Measurements from ENCODE around the gene RASGEF1C. TPM values are rescaled to one million over a fixed set of nuclear protein-coding genes. Genes with fewer than 3 reads are reported as not detected.

RASGEF1C gene
- total RNA-seq, 1 donor from 2014 or later = 4.8 TPM

DNA sequence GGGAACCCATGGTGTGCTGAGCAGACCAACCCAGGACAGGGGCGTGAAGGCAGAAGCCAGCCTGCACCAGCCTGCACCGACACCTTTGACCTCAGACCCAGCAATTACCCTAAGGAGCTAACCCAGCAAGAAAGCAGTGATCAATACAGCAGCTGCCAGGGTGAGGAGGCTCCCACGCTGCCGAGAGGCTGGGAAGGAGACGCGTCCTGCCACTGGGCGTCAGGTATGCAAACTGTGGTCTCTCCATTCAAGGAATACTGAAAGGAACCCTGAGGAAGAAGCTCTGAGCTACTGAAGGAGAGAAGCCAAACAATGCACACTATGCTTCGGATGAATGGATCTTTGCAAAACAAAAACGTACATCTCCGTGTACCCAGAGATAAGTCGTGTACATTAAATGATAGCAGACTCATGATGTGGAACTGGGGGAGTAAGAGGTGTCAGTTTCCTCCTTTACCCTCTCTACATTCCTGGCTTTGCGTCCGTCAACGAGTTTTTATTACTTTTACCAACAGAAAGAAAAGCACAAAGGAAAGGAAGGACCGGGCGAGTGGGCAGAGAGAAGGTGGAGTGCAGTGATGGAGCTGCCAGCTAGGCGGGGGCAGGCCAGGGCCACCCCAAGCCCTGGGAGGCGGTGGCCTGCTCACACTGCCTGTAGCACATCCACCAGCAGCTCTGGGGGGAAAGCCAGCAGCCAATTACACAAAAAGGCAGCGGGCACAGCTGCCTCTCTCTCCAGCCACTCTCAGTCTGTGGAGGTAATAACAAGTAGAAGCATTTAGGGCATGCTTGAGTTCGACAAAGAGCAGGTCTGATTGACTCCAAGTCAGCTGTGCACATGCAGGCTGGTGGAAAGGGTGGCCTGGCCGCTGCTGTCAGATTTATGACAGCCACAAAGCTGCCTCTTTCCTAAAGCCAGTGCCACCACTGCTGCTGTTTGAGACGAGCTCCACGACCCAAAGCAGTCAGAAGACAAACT lies 29.3 kb downstream of the RASGEF1C start:
- DNase-seq = peak; percentile 51

DNA sequence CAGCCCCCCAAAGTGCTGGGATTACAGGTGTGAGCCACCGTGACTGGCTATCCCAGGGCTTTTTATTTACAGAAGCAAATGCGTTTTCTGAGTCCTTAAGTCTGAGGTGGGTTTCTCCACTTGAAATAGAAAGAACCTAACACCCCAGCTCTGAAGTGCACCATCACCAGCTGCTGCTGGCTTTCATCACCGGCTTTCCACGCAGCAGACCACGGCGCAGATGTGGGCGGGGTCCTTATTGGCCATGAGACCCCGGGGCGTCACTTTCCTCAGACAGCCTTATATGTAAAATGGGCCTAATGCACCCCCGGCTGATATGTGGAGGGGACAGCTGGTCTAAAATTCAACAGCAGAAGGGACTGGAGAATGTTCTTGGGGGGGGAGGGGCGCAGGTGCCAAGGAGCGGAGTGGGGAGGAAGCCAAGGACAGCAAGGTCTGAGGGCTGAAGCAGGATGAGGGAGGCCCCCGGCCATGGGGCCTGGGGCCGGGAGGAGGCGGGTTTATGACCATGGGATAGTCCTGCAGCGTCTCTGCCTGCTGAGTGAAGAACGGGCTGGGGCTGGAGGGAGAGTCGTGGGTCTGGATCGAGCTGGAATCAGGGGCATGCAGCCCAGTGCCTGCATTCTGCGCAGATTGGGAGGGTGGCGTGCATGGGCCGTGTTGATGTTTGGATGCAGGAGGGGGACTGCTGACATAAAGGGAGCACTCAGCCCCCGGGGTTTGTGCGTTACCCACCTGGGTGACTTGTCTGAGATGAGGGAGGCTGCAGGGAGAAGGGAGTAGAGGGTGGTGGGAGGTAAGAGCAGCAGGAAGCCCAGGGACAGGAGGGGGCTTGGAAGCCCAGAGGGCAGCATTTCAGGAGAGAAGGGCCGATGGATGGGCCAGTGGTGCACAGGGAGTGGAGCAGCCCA lies 30.2 kb downstream of the RASGEF1C start:
- peak; percentile 67 for DNase-seq

DNA sequence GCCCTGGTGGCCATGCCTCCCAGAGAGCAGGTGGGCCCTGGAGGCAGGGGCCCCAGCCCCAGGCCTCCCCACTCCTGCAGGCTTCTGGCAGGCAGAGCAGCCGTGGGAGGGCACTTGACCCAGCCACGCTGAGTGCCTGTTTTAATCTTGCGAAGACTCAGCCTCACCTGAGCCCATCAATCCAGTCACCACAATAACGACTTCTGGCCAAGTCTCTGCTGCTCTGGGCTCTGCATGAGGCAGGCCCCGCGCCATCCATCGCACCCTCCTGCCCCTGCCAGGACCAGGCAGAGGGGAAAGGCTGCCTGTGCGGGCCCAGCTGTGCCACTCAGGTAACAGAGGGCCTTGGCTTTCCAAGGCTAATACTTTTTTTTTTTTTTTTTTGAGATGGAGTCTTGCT lies 32.8 kb downstream of the RASGEF1C start:
- no peak for DNase-seq

DNA sequence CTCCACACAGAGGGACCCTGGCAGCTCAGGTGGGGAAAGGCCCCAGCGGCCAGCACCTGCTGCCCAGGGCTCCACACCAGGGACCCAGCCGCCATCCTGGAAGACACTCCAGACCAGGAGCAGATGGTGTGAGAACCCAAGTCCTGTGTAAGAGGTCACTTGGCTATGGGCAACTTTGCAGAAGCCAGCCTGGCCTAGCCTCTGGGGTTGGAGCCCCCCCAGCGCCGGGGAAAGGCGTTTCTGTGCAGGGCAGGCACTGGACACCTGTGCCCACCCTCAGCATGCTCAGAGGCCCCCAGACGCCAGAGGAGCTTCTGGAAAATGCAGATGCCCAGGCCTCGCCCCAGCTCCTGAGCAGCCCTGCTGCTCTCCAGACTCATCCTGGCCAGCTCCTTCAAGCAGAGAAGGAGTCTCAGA lies 34.0 kb downstream of the RASGEF1C start:
- no peak for DNase-seq

DNA sequence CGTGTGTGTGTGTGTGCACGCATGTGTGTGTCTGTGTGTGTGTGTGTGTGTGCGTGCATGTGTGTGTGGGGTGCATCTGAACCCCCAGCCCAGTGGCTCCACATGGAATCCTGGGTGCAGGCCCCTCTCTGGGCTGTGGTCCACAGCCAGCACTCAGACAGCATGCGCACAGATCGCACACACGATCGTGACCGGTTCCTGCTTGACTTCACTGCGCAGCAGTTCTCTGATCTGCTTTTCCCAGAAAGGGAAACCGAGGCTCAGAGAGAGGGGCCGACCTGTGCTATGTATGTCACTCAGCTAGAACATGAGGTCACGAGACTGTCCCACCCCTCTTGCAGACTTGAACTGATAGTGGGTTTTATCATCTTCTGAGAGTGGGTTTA lies 34.4 kb downstream of the RASGEF1C start:
- DNase-seq = no peak

DNA sequence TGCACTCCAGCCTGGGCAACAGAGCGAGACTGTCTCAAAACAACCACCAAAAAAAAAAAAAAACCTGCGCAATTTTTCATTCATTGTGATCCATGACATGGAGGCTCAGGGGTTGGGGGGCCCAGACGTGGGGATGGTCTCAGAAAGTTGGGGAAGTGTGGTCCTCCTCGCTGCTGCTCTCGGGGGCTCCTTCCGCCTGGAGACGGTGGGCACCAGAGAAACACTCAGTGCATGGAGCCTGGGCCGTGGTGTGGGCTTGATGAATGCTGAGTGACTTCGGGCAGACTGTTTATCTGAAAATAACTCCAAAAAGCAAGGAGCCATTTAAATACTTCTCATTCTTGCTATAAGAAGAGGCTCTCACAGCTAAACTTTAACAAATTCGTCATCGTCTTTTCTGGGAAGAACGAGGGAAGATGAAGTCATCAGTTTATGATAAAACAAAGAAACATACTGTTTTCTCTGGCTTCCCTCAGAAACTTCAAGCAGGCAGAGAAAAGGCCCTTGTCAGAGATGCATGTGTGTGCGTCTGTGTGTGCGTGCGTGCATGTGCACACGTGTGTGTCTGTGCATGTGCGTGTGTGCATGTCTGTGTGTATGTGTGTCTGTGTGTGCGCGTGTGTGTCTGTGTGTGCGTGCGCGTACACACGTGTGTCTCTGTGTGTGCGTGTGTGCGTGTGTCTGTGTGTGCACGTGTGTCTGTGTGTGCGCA lies 35.0 kb downstream of the RASGEF1C start:
- peak; percentile 73 for DNase-seq

DNA sequence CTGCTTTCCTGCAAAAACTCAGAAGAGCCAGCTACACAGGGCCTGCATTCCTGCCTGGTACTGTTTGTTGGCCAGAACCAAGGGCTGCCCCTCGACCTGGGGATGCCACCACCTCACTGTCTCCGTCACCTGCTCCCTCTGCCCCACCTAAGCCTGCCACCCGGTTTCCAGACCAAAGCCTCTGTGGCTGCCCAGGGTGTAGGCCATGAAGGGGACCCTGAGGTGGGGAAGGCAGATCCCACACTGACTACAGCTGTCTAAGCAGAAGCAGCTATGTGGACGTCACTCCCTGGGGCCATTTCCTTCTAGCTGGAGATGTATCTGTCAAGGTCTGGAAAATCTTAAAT lies 35.8 kb downstream of the RASGEF1C start:
- no peak for DNase-seq

DNA sequence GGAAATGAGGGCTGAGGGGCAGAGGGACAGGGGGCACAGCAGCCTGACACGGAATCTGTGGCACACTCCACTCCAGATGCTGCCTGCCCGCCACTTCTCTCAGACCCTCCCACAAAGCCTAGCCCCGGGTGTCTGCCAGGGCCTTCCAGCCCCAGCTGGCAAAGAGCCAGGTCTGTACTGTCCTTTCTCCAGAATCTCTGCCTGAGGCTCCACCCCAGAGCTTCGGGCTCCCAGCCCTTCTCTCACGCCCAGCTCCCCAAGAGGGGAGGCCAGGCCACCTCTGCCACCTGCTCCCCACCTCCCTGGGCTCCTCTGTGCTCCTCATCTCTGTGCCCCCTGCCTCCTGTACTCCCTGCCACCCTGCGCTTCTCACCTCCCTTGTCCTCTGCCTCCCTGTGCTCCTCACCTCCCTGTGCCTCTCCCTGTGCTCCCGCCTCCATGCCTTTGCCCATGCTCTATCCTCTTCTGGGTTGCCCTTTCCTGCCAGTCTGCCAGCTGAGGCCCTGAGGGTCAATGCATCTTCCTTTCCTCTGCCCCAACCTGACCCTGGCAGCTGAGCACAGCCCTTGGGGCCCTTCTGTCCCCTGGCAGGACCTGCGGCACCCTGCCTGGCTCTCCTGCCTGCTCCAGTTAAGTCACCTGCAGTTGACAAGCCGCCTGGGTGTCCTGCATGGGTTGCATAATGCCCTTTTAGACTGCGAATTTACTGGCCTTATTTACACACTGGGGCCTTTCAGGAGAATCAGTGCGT lies 36.4 kb downstream of the RASGEF1C start:
- peak; percentile 86 for DNase-seq

DNA sequence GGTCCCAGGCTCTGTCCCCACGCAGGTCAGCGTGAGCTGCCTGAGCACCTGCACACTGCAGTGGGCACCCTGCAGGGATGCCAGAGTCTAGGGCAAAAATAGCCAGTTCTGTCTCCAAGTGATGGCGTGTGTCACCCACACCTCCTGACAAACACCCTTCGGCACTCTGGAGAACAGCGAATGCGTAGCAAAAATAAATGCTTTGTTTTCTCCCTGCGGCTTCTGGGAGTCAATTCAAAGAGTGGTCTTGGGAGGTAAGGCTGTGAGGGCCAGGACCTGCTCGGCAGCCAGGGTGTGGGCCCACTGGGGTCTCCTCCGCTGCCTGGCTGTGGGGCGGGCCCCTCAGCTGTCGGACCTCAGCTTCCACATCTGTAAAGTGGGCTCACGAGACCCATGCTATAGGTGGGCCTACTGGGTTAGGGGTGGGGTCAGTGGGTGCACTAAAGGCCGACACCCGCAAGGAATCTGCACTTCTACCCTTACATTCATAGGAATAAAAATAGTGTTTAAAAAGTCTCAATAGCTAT lies 37.4 kb downstream of the RASGEF1C start:
- DNase-seq = no peak

DNA sequence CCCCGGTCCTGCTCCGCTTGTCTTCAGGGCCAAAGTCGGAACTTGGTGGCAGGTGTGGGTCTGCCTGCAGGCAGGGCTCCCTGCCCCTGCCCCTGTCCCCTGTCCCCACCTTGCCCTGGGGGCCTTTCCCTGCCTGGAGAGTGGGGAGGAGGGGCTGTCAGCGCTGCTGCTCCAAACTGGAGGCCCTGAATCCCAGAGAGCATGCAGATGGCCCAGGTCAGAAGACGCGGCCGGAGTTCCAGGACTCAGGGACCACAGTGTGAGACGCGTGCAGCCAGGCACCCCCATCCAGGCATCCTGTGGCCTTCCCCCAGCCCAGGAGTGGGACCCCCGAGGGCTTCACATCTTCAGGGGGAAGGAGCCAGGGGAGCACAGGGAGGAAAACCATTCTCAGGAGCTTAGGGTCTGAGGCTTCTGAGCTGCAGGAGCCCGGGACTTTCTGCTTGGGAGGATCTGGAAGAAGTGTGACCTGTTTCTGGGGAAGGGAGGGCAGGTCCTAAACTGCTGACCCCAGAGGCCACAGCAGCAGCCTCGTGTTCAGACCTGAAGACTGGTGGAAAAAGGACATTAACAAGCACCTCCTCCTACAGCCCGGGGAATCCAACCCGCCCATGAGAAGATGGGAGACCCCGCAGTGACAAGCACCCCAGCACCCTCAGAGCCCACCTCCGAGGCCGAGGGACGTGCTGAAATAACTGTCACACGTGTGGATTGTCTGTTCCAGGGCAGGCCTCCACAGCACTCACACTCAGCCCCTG lies 38.0 kb downstream of the RASGEF1C start:
- no peak for DNase-seq

DNA sequence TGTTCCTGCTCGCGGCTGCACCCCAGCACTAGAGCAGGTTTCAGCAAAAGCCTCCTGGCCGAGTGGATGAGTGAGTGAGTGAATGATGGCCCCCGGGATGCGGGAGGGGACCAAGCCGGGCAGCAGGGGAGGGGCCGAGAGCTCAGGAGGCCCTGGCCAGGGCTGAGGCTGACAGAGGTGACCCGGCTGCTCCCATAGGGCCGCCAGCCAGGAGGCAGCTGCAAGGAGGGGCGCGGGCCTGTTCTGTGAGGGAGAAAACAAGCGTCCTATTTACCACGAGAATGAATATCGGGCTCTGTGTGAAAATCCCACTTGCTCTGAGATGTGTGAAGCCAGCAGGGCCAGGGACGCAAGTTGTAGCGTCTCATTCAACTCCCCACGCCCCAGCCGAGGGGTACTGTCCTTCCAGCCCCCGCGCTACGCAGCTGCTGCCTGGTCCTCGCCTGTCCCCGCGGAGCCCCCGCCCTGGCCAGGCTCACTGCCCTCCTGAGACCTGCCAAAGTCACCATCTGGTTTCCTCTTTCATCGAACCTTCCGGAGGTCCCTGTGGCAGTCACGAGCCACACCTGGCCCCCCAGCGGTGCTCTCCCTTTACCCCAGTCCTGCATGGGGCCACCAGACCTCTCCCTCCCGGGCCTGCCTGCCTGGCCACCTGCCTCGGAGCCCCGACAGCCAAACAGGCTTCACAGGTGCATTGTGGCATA lies 38.8 kb downstream of the RASGEF1C start:
- peak; percentile 85 for DNase-seq

DNA sequence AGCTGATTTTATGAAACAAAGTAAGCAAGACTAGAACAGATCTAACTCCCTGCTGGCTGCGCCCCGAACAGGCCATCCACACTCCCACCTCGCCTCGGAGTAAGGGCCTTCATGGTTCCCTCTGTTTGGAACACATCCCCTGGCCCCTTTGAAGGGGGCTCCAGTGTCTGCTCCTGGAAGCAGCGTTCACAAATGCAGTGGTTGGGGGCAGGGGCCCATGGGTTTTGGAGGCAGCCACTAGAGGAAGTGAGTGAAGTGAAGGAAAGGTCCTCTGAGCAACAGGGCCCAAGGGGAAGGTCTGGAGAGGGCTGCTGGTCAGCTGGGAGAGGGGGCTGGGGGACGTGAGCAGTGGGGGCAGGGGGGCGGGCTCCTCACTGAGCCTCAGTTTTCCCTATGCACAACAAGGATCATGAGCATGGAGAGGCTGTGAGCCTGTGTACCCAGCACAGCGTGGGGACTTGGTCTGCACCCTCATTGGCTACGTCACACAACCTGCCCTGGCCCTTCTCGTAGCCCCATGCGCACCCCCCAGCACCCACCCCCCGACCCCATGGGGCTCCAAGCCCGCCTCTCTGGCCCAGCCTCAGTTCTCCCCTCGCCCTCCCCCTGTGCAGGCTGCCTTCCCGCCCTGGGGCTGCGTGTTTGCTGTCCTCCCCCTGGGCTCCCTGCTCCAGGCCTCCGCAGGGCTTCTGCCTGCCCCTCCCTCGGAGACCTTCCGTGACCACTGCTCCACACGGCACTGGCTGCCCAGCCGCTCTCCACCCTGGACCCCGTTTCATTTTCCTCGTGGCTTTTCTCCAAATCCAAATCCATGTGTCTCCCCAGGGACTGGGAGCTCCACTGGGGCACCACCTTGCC lies 39.5 kb downstream of the RASGEF1C start:
- DNase-seq = no peak

DNA sequence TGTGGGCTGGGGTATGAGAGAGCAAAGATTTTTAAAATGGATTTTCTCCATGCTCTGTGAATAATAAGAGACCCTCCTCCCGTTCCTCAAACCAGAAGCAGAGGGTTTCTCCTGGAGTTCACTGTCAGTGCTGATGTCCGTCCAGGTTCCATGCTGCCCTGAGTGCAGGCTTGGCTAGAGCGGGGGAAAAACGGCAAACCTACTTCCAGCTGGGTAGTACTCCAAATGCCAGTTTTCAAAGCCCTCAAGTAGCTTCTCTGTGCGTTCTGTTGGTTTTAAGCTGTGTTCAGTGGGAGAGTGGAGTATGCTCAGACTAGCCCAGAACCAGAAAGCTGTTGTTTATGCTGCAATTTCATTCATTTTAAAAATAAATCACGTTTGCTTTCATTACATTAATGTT lies 40.3 kb downstream of the RASGEF1C start:
- no peak for DNase-seq

DNA sequence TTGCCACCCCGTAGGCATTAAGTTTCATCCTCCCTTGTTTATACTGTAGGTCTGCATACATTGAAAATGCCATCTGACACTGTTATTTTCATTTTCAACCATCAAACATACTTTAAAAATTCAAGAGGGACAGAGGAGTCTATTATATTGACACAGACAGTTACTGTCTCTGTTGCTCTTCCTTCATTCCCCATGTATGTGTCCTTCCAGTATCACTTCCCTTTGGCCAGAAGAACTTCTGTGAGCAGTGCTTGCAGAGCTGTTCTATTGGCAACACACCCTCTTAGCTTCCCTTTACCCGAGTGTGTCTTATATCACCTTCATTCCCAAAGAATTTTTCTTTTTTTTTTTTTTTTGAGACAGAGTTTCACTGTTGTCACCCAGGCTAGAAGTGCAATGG lies 42.8 kb downstream of the RASGEF1C start:
- DNase-seq = no peak

DNA sequence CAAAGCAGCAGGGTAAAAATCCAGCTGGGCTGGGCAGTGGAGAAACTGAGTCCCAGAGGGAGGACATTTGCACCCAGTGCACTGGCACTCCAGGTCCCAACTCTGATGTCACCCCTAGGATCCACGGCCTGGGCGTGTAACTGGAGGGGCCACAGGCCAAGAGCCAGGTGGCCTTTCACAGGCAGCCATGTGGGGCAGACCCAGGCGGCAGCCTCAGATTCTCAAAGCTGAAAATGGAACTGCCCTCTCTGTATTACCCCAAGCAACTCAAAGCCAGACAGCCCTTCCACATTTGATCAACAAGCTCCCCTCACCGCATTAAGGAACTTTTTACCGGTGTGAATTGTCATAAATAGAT lies 46.7 kb downstream of the RASGEF1C start:
- DNase-seq = no peak

DNA sequence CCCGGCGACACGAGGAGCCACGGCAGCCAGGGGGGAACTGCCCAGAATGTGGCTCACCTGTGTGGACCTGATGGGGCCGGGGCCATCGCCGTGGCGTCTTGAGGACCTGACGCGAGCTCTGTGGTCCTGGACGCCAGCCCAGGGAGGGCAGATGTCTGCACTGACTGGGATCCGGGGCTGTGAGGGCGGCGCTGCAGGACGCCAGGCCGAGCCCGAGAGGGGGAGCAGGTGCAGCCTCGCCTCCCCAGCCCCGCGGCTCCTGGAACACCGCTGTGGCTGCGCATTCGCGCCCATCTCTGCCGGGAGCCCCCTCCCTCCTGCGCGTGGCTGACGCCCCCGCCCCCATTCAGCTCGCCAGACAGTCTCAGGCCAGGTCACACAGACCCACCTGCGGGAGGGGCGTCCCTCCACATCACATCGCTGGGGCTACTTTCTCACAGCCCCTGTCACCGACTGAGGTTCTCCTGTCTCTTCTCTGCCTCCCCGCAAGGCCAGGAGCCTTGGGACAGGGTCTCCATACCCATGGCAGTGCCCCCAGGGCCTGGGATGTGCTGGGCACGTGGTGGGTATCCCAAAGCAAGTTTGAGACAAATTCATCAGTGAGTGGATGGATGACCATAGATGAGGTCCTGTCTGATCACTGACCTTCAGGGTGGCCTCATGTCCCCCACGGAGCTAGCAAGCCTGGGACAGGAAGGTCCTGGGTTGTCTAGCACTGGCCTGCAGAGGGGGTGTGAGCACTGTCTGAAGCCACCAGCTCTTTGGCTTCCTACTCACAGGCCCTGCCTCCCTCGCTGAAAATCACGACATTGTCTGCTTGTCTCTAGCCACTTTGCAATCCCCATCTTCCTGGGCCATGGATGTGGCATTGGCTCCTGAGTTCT lies 47.3 kb downstream of the RASGEF1C start:
- DNase-seq = no peak

DNA sequence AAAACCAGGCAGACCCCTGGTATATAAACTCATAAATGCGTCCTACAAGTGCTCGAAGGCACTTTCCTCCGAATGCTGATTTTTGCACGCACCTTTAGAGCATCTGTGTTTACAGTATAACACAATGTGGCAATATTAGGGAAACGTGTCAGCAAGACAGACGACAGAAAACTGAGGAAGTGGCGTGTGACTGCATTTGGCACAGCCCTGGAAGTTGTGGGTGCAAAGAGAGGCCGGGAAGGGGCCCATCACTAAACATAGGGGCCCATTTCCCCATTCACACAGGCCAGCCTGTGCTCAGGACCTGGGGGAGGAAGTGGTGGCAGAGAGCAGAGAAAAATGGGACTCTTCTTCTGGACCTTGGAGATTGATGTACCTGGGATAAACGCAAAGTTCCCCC lies 48.2 kb downstream of the RASGEF1C start:
- DNase-seq = no peak

DNA sequence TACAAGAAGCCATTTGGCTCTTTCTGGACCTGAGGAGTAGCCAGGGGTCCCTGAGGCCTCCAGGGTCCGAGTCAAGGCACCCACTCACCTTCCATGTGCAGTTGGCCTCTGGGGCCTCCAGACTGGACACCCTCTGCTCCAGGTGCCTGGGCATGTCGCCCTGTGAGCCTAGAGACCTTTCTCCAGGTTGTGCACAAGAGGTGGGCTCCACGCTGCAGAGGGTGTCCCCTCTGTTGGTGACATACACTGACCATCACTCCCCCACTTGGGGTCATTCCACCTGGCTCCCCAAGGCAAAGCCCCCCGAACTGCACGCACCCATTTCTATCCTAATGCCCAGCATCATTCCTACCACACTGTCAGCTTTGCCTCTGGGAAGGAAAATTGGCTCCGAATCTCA lies 48.8 kb downstream of the RASGEF1C start:
- no peak for DNase-seq
